CD4-positive, alpha-beta T cell (primary cell): ENCODE results near the gene KSR2. TPM values are rescaled to one million over a fixed set of nuclear protein-coding genes. Genes with fewer than 3 reads are reported as not detected.

Experiments used
- ATAC-seq: fragments of 200-7000 bp; cut with Tn5 transposase; one replicate; pipeline ENCODE4 v1.10.0; 2022; ENCODE audit warnings: mild to moderate bottlenecking; ENCODE audit not compliant: poor library complexity
- CTCF ChIA-PET: fragments of 350-600 bp; sonication (Branson Sonifier 250); formaldehyde crosslinking; loops from one replicate; lab custom pipeline; 2021; ENCODE audit warnings: antibody characterized with exemption, inconsistent platforms; lab: Charles Lee
- POLR2A ChIA-PET: fragments of 350-600 bp; sonication (Branson Sonifier 250); formaldehyde crosslinking; loops from one replicate; lab custom pipeline; 2021; ENCODE audit warnings: antibody characterized with exemption, inconsistent platforms; lab: Charles Lee
- DNase-seq, 14 experiments: peaks; one replicate each; pipeline ENCODE4 v3.0.0-alpha.2; 2013 to 2020; ENCODE audit warnings: mixed read lengths in 2 of 14
- H3K27ac ChIP-seq, 2 donors: one replicate each; pipeline versions ENCODE4 v1.5.1 to v1.7.0; 2013; ENCODE audit warnings: low read length in 2 of 2, low read depth in 1 of 2, mild to moderate bottlenecking in 1 of 2
- H3K27me3 ChIP-seq, 2 experiments: 1 replicate in 1 of 2; 2 replicates in 1 of 2; pipeline versions ENCODE4 v1.6.1 to v1.7.0; 2013; ENCODE audit warnings: low read length in 2 of 2, control low read depth in 1 of 2, mild to moderate bottlenecking in 1 of 2, moderate library complexity in 1 of 2; ENCODE audit not compliant: insufficient read depth in 2 of 2, control insufficient read depth in 1 of 2
- H3K36me3 ChIP-seq: one replicate; pipeline ENCODE4 v1.6.1; 2013; ENCODE audit warnings: low read length, control low read depth; ENCODE audit not compliant: insufficient read depth
- H3K4me1 ChIP-seq: one replicate; pipeline ENCODE4 v1.6.1; 2013; ENCODE audit warnings: low read length, control low read depth; ENCODE audit not compliant: insufficient read depth
- H3K4me3 ChIP-seq: one replicate; pipeline ENCODE4 v1.5.1; 2013; ENCODE audit warnings: mild to moderate bottlenecking, low read length, moderate library complexity
- H3K9me3 ChIP-seq, 2 experiments: 1 replicate in 1 of 2; 2 replicates in 1 of 2; pipeline versions ENCODE4 v1.6.1 to v1.7.0; 2013; ENCODE audit warnings: low read length in 2 of 2, mild to moderate bottlenecking in 2 of 2, control low read depth in 1 of 2, moderate library complexity in 1 of 2; ENCODE audit not compliant: control insufficient read depth in 1 of 2, insufficient read depth in 1 of 2
- H3K27ac Mint-ChIP-seq: one replicate; pipeline ENCODE4 v1.8.0; 2020; ENCODE audit warnings: mixed read lengths
- H3K27me3 Mint-ChIP-seq: one replicate; pipeline ENCODE4 v1.8.0; 2021; ENCODE audit warnings: mixed read lengths
- H3K36me3 Mint-ChIP-seq: one replicate; pipeline ENCODE4 v1.8.0; 2021; ENCODE audit warnings: low read depth, mixed read lengths
- H3K4me1 Mint-ChIP-seq: one replicate; pipeline ENCODE4 v1.8.0; 2021; ENCODE audit warnings: low read depth, mixed read lengths
- H3K4me3 Mint-ChIP-seq: one replicate; pipeline ENCODE4 v1.8.0; 2020; ENCODE audit warnings: mild to moderate bottlenecking, mixed read lengths
- H3K9me3 Mint-ChIP-seq: one replicate; pipeline ENCODE4 v1.8.0; 2020; ENCODE audit warnings: mixed read lengths
- CTCF ChIP-seq: fragments of 200-600 bp; IDR thresholded peaks from one replicate; pipeline ENCODE4 v1.8.0; 2022; ENCODE audit warnings: antibody characterized with exemption, mild to moderate bottlenecking
- intact Hi-C, 2 experiments: fragments of 100-400 bp; cut with DNase I in 1 of 2; cut with micrococcal nuclease in 1 of 2; formaldehyde crosslinking; loops; one replicate each; pipeline versions ENCODE4 v1.15.1 to v1.9.0; 2023 to 2025; cut with DNase I, micrococcal nuclease
- total RNA-seq, 174 experiments: library from RNA in 2 of 174; stranded (reverse) in 2 of 174; gene quantifications; one replicate each; pipeline ENCODE4 v1.2.3 and lab custom pipeline; 2021 to 2026

The KSR2 gene
- total RNA-seq, 2 experiments from 2014 or later = 0.05 to 0.17 TPM

- no peak overlapping the region for H3K27ac Mint-ChIP-seq
- ChIA-PET CTCF (no interaction called here), POLR2A (no interaction called here)
- Histone ChIP-seq H3K4me3 (no peak overlapping the region), H3K27ac (no peak overlapping the region), H3K9me3 (peaks cover 0 to 19% of the 10 kb centered on the region in 2 experiments), H3K36me3 (no peaks in the 10 kb centered on the region), H3K27me3 (no peaks in the 10 kb centered on the region), H3K4me1 (no peaks in the 10 kb centered on the region)
- intact Hi-C loops = no loop called here
- no peak for TF ChIP-seq CTCF
- H3K9me3 Mint-ChIP-seq = peaks cover 2% of the 10 kb centered on the region
- no peaks in the 10 kb centered on the region for H3K27me3 Mint-ChIP-seq
- H3K4me3 Mint-ChIP-seq = no peak overlapping the region
- DNase-seq = no peak
- ATAC-seq = no peak
- no peaks in the 10 kb centered on the region for H3K4me1 Mint-ChIP-seq
- H3K36me3 Mint-ChIP-seq = no peaks in the 10 kb centered on the region
Observed at GRCh38 chr12:117790948-117791347, 177.8 kb downstream of the KSR2 start.

GRCh38 chr12:117790198-117790597 is 178.6 kb downstream of the KSR2 start:
- Histone ChIP-seq H3K36me3 (no peaks in the 10 kb centered on the region), H3K9me3 (peaks cover 0 to 19% of the 10 kb centered on the region in 2 experiments), H3K27me3 (no peaks in the 10 kb centered on the region), H3K4me1 (no peaks in the 10 kb centered on the region), H3K27ac (no peak overlapping the region), H3K4me3 (no peak overlapping the region)
- intact Hi-C loops = no loop called here
- Mint-ChIP-seq H3K4me1 (no peaks in the 10 kb centered on the region), H3K27ac (no peak overlapping the region), H3K9me3 (peaks cover 5% of the 10 kb centered on the region), H3K27me3 (no peaks in the 10 kb centered on the region), H3K36me3 (no peaks in the 10 kb centered on the region), H3K4me3 (no peak overlapping the region)
- no peak for DNase-seq
- ChIA-PET CTCF (no interaction called here), POLR2A (no interaction called here)
- no peak for ATAC-seq
- no peak for TF ChIP-seq CTCF

GRCh38 chr12:117789195-117789912 is 179.4 kb downstream of the KSR2 start:
- Mint-ChIP-seq H3K4me3 (no peak overlapping the region), H3K4me1 (no peaks in the 10 kb centered on the region), H3K27me3 (no peaks in the 10 kb centered on the region), H3K36me3 (no peaks in the 10 kb centered on the region), H3K9me3 (peaks cover 7% of the 10 kb centered on the region), H3K27ac (no peak overlapping the region)
- Histone ChIP-seq H3K36me3 (no peaks in the 10 kb centered on the region), H3K4me1 (no peaks in the 10 kb centered on the region), H3K27ac (no peak overlapping the region), H3K9me3 (peaks cover 4 to 22% of the 10 kb centered on the region in 2 experiments), H3K4me3 (no peak overlapping the region), H3K27me3 (no peaks in the 10 kb centered on the region)
- TF ChIP-seq CTCF = no peak
- intact Hi-C loops = no loop called here
- ChIA-PET CTCF (no interaction called here), POLR2A (no interaction called here)
- DNase-seq (no peak), ATAC-seq (no peak)
